HG02884 (cell line): ENCODE measurements around the gene TMEM259.

Source experiments
- ATAC-seq: cut with Tn5 transposase; IDR thresholded peaks from one replicate; pipeline ENCODE4 v1.9.1; 2021; ENCODE audit warnings: mild to moderate bottlenecking, moderate library complexity; ENCODE audit not compliant: unreplicated experiment

Gene TMEM259

GRCh38 chr19:1055886-1056620 is 35.1 kb upstream of the TMEM259 start:
- no peak for ATAC-seq

GRCh38 chr19:1055028-1055425 is 34.1 kb upstream of the TMEM259 start:
- ATAC-seq, result no peak

GRCh38 chr19:1054102-1055027 is 33.4 kb upstream of the TMEM259 start:
- no peak for ATAC-seq

GRCh38 chr19:1053176-1054101 is 32.5 kb upstream of the TMEM259 start:
- ATAC-seq, result no peak

GRCh38 chr19:1052349-1052975 is 31.5 kb upstream of the TMEM259 start:
- ATAC-seq, result no peak

- no peak for ATAC-seq
These were observed 30.9 kb upstream of the TMEM259 start for GRCh38 chr19:1051791-1052190.

DNA sequence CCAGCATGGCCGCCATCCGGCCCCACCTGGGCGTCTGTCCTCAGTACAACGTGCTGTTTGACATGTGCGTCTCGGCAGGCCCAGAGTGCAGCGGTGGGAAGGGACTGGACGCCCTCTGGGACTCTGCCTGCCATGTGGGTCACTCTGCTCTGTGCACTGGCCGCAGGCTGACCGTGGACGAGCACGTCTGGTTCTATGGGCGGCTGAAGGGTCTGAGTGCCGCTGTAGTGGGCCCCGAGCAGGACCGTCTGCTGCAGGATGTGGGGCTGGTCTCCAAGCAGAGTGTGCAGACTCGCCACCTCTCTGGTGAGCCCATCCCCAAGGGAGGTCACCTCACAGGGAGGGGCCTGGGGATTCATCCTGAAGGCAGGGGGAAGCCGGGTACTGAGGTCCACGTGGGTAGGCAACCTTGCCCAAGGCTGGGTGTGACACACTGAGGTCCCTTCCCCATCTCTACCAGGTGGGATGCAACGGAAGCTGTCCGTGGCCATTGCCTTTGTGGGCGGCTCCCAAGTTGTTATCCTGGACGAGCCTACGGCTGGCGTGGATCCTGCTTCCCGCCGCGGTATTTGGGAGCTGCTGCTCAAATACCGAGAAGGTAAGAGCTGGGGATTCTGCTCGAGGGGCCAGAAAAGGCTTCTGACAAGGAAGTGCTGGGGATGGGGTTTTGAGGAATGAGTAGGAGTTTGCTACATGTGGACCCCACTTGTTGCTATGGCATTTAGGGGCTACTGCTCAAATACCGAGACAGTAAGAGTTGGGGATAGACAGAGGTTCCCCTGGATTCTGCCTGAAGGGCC is 30.3 kb upstream of the TMEM259 start:
- ATAC-seq, result no peak

GRCh38 chr19:1049800-1050199 is 28.9 kb upstream of the TMEM259 start:
- no peak for ATAC-seq

DNA sequence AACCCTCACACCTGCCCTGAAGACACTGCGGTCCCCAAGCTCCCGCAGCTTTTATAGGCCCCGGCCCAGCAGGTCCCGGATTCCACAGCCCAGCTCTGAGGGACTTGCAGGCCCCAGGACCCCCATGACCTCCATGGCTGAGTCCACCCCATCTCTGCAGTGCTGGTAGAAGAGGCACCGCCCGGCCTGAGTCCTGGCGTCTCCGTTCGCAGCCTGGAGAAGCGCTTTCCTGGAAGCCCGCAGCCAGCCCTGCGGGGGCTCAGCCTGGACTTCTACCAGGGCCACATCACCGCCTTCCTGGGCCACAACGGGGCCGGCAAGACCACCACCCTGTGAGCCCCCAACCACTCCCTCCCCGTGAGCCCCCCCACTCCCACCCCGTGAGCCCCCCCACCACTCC is 28.2 kb upstream of the TMEM259 start:
- ATAC-seq, result no peak

GRCh38 chr19:1047696-1048147 is 26.8 kb upstream of the TMEM259 start:
- ATAC-seq, result no peak

- ATAC-seq, result no peak
These were observed 26.1 kb upstream of the TMEM259 start for GRCh38 chr19:1046836-1047695.

DNA sequence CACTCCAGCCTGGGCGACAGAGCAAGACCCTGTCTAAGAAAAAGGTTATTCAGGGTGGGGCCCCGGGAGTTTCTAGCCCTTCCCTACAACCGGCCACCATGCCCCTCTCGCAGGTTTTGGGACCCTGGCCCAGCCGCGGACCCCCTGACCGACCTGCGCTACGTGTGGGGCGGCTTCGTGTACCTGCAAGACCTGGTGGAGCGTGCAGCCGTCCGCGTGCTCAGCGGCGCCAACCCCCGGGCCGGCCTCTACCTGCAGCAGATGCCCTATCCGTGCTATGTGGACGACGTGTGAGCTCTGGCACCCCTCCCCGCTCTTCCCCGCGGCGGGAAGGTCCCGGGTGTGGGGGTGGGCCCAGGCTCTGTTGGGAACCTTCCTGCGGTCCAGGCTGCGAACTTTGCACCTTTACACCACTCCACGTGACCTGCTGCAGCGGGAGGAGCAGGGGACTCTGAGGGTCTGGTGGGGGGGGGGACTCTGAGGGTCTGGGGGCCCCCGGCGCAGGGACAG is 25.2 kb upstream of the TMEM259 start:
- no peak for ATAC-seq

GRCh38 chr19:1045247-1045603 is 24.3 kb upstream of the TMEM259 start:
- no peak for ATAC-seq

DNA sequence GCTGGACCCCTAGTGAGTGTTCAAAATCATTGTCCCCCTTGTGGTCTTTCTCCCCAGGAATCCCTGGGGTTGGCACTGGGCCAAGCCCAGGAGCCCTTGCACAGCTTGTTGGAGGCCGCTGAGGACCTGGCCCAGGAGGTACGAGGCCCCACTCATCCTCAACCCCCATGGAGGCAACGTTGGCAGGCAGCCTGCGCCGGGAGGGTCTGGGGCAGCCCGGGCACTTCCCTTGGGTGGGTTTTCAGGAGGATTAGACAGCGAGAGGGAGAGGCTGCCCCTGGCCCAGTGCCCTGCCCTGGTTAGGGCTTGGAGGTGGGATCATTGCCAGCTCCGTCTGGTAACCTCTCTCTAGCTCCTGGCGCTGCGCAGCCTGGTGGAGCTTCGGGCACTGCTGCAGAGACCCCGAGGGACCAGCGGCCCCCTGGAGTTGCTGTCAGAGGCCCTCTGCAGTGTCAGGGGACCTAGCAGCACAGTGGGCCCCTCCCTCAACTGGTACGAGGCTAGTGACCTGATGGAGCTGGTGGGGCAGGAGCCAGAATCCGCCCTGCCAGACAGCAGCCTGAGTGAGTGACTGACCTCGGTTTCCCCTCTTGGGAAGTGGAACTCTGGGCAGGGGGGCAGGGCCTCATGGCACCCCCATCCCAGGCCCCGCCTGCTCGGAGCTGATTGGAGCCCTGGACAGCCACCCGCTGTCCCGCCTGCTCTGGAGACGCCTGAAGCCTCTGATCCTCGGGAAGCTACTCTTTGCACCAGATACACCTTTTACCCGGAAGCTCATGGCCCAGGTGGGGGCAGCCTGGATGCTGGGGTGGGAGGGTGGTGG is 22.0 kb upstream of the TMEM259 start:
- ATAC-seq, result no peak

GRCh38 chr19:1041835-1042685 is 21.1 kb upstream of the TMEM259 start:
- ATAC-seq, result no peak

- ATAC-seq, result no peak
These were observed 20.4 kb upstream of the TMEM259 start for GRCh38 chr19:1041272-1041834.
